Neural crest cell (in vitro differentiated cells): ENCODE data around the gene TSPAN7. TPM values are rescaled to one million over a fixed set of nuclear protein-coding genes. Genes with fewer than 3 reads are reported as not detected.

Experiments
- DNase-seq: peaks from one replicate; pipeline ENCODE4 v3.0.0; 2021; ENCODE audit warnings: low read depth, mixed read lengths, low spot score
- H3K27ac Mint-ChIP-seq: one replicate; pipeline ENCODE4 v1.8.0; 2021; ENCODE audit warnings: mild to moderate bottlenecking, mixed read lengths; ENCODE audit not compliant: unreplicated experiment
- H3K27me3 Mint-ChIP-seq: 2 replicates; pipeline ENCODE4 v1.8.0; 2021; ENCODE audit warnings: low read depth, mild to moderate bottlenecking, mixed read lengths
- H3K36me3 Mint-ChIP-seq: 2 replicates; pipeline ENCODE4 v1.8.0; 2021; ENCODE audit warnings: low read depth, mild to moderate bottlenecking, mixed read lengths
- H3K4me1 Mint-ChIP-seq: 2 replicates; pipeline ENCODE4 v1.8.0; 2021; ENCODE audit warnings: mixed read lengths
- H3K4me3 Mint-ChIP-seq: one replicate; pipeline ENCODE4 v1.8.0; 2021; ENCODE audit warnings: mild to moderate bottlenecking, mixed read lengths
- H3K9me3 Mint-ChIP-seq: 2 replicates; pipeline ENCODE4 v1.8.0; 2021; ENCODE audit warnings: mixed read lengths
- total RNA-seq: library from RNA; stranded (reverse); gene quantifications from 2 replicates; pipeline ENCODE4 v1.2.1, GENCODE V29; 2021
- TF ChIP-seq, protein P1 (sequence below): fragments of 200-600 bp; sonication (generic); conservative IDR thresholded peaks from 2 replicates; pipeline ENCODE4 v1.5.0; 2021; ENCODE audit warnings: antibody characterized with exemption, mild to moderate bottlenecking

The TSPAN7 gene
- total RNA-seq, 1 donor from 2014 or later = 9.1 TPM

DNA sequence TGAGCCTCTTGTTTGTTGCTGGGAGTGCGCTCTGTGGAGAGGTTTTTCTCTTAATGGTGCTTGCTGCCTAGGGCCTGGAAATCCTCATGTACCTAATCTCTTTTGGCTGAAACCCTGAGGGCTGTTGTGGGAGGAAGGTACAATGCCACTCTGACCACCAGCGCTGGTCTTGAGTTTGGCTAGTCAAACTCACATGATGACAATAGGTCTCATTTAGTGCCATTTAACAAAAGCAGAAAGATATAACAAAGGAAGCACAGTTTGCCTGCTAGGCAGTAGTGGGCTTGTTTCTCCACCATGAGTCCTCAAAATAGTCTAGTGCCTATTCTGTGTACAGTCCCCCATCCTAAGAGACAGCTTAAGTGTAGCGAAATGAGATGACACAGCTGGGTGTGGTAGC is 111.3 kb downstream of the TSPAN7 start:
- peaks cover 5% of the 10 kb centered on the region for H3K4me1 Mint-ChIP-seq
- no peak for DNase-seq
- no peaks in the 10 kb centered on the region for H3K36me3 Mint-ChIP-seq
- TF ChIP-seq, protein P1, sequence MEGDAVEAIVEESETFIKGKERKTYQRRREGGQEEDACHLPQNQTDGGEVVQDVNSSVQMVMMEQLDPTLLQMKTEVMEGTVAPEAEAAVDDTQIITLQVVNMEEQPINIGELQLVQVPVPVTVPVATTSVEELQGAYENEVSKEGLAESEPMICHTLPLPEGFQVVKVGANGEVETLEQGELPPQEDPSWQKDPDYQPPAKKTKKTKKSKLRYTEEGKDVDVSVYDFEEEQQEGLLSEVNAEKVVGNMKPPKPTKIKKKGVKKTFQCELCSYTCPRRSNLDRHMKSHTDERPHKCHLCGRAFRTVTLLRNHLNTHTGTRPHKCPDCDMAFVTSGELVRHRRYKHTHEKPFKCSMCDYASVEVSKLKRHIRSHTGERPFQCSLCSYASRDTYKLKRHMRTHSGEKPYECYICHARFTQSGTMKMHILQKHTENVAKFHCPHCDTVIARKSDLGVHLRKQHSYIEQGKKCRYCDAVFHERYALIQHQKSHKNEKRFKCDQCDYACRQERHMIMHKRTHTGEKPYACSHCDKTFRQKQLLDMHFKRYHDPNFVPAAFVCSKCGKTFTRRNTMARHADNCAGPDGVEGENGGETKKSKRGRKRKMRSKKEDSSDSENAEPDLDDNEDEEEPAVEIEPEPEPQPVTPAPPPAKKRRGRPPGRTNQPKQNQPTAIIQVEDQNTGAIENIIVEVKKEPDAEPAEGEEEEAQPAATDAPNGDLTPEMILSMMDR = no peak
- no peaks in the 10 kb centered on the region for H3K27me3 Mint-ChIP-seq
- no peak overlapping the region for H3K27ac Mint-ChIP-seq
- peaks cover 4% of the 10 kb centered on the region for H3K9me3 Mint-ChIP-seq
- H3K4me3 Mint-ChIP-seq = no peak overlapping the region

DNA sequence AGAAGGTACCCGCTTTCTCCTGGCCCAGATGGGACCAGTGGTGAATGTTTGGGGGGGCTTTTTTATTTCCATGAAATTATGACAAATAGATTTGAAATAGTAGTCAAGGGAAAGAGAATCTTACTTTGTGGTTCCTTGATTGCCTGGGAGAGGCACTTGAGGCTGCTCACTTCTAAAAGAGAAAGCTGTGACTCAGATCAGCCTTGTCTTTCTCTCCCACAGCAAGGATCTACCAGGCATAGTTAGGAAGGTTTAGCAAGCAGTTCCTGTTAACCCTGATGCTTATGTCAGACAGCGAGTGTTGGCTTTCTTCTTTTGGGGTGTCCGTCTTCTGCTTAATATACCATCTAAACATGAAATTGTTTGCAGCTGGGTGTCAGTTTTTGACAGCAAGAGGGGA is 114.5 kb downstream of the TSPAN7 start:
- TF ChIP-seq, protein P1 = no peak
- no peak for DNase-seq
- H3K27ac Mint-ChIP-seq = no peak overlapping the region
- no peak overlapping the region for H3K4me3 Mint-ChIP-seq
- H3K9me3 Mint-ChIP-seq = peaks cover 2% of the 10 kb centered on the region
- H3K27me3 Mint-ChIP-seq = no peaks in the 10 kb centered on the region
- H3K36me3 Mint-ChIP-seq = no peaks in the 10 kb centered on the region
- H3K4me1 Mint-ChIP-seq = peaks cover 5% of the 10 kb centered on the region

DNA sequence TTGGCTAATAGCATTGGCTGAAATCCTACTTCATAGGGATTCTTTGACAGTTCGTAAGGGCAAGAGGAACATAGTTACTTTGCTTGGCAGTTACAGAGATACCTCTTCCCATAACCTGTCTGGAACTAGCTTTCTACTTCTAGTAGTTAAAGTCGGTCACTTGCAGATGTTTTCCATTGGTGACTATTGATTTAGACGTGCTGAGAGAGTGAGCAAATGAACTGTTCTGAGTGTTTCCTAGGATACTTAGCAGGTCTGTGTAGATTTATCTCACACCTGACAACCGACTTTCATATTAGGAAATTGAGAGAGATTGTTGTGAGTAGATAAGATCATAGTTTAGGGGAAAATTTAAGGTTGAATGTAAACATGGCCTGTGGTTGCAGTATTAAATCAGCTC is 116.8 kb downstream of the TSPAN7 start:
- Mint-ChIP-seq H3K27ac (no peak overlapping the region), H3K9me3 (peaks cover 2% of the 10 kb centered on the region)
- TF ChIP-seq, protein P1 = no peak

DNA sequence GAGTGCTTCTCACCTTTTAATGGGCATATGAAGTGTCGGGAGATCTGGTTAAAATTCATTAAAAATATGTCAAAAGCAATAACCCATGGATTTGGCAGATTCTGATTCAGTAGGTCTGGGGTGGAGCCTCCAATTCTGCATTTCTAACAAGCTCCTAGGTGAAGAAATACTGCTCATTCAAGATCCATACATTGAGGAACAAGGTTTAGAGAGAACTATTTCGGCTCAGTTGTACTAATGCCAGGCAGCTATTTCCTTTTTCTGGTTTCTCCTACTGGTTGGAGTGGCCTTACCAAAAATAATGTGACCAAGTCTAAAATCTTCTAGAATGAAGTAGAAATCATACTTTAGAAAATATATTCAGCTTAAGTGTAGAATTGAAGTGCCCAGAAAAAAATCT is 117.5 kb downstream of the TSPAN7 start:
- Mint-ChIP-seq H3K36me3 (no peaks in the 10 kb centered on the region), H3K4me1 (no peaks in the 10 kb centered on the region), H3K4me3 (no peak overlapping the region), H3K27ac (no peak overlapping the region), H3K27me3 (no peaks in the 10 kb centered on the region), H3K9me3 (peaks cover 2% of the 10 kb centered on the region)
- TF ChIP-seq, protein P1 = no peak
- no peak for DNase-seq

More for the DNA sequence above, 116.8 kb downstream of the TSPAN7 start:
- no peaks in the 10 kb centered on the region for H3K36me3 Mint-ChIP-seq
- no peak overlapping the region for H3K4me3 Mint-ChIP-seq
- no peak for DNase-seq
- H3K27me3 Mint-ChIP-seq = no peaks in the 10 kb centered on the region
- H3K4me1 Mint-ChIP-seq = no peaks in the 10 kb centered on the region

DNA sequence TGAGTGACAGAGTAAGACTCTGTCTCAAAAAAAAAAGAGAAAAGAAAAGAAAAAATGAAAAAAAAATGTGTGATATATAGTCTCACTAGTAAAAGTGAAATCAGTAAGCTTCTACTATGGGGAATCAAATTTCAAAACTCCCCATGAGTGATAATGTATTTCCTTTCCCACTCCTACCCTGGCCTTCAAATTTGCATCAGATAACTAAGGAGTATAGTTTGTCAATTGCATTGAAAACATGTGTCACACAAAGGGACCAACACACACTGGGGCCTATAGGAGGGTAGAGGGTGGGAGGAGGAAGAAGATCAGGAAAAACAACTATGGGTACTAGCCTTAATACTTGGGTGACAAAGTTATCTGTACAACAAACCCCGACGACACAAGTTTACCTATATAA is 118.4 kb downstream of the TSPAN7 start:
- H3K27me3 Mint-ChIP-seq = no peaks in the 10 kb centered on the region
- DNase-seq = no peak
- TF ChIP-seq, protein P1 = no peak
- H3K27ac Mint-ChIP-seq = no peak overlapping the region
- H3K4me1 Mint-ChIP-seq = no peaks in the 10 kb centered on the region
- peaks cover 4% of the 10 kb centered on the region for H3K9me3 Mint-ChIP-seq
- H3K4me3 Mint-ChIP-seq = no peak overlapping the region
- H3K36me3 Mint-ChIP-seq = no peaks in the 10 kb centered on the region

DNA sequence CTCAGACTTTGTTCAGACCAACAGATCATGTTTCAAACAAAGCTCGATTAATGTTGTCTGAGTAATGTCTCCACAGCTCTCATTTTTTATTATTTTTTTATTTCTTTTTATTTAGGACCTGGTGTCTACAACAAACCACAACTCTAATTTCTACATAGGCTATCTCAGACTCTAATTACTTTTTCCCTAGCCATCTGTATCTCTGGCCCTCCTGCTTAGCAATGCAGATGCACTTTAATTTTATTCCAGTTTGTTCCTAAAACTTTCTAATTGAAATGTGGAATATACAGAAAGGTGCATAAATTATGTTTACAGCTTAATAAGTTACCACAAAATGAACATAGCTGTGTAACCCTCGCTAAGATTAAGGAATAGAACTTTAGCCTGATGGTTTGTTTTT is 120.8 kb downstream of the TSPAN7 start:
- Mint-ChIP-seq H3K9me3 (peaks cover 4% of the 10 kb centered on the region), H3K27me3 (no peaks in the 10 kb centered on the region), H3K4me1 (no peaks in the 10 kb centered on the region), H3K27ac (no peak overlapping the region), H3K36me3 (no peaks in the 10 kb centered on the region), H3K4me3 (no peak overlapping the region)
- TF ChIP-seq, protein P1 = no peak
- DNase-seq = no peak
